NOMO-1 treated with DMSO at 0.1 percent for 48 hours (cell line): ENCODE results near the gene RADIL.

Source experiments
- DNase-seq: peaks from one replicate; lab custom pipeline; 2025; ENCODE audit not compliant: unreplicated experiment; lab: John Stamatoyannopoulos, UW

The RADIL gene

DNA sequence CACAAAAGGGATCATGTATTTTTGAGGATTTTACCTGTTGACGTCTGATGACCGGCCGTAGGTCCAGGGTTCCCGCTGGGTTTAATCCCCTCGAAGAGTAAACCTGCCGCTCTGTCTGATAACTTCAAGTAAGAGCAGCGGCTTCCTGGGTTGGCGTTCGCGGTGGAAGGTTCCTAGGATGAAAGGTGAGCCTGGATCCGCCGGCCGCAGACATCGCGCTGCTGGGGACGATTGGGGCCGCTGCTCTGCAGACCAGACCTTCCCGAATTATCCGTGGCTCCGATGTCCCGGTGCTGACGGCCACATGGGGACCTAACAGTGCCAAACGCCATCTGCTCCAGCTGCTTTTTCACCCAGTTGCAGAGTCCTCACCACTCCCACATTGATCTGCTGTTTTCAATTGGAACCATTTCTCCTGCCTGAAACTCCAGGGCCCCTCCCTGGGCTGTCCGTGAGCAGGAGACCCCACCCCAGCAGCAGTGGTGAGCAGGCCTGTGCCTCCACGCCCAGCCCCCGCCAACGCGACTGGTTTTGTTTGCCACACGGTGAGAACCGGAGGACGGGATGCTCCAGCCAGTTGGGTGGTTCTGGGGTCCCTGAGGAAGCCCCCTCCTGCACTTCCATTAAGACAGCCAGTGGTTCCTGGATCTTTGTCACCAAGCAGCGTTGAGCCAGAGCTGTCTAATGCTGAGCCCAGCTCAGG is 120.3 kb downstream of the RADIL start:
- DNase-seq = no peak

GRCh38 chr7:4762121-4763055 is 121.1 kb downstream of the RADIL start:
- DNase-seq = no peak

- DNase-seq = no peak
These were observed 122.6 kb downstream of the RADIL start for GRCh38 chr7:4760952-4761351.

DNA sequence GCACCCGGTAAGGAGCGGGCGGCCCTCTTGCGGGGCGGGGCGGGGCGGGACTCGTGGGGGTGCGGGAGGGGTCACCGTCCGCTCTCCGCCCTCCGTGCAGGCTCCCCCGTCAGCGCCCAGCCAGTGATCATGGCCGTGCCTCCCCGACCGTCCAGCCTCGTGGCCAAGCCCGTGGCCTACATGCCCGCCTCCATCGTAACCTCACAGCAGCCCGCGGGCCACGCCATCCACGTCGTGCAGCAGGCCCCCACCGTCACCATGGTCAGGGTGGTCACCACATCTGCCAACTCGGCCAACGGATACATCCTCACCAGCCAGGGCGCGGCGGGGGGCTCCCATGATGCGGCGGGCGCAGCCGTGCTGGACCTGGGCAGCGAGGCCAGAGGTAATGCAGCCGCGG is 124.3 kb downstream of the RADIL start:
- DNase-seq = no peak

DNA sequence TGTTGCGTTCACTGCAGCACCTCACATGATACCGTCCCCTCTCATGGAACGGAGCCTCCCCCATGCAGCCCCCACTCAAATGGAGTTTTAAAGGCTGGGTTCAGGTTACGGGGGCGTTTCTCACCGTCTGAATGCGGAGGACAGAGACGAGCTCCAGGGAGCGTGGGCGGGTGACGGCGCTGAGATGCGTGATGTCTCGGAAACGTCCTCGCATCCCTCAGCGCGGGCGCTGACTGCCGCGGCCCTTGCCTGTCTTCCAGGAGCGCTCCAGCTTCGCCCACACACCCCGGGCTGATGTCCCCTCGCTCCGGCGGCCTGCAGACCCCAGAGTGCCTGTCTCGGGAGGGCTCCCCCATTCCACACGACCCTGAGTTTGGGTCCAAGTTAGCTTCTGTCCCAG is 124.7 kb downstream of the RADIL start:
- DNase-seq = no peak

- no peak for DNase-seq
These were observed 125.4 kb downstream of the RADIL start for GRCh38 chr7:4758111-4758510.

GRCh38 chr7:4755045-4755444 is 128.5 kb downstream of the RADIL start:
- DNase-seq = no peak

GRCh38 chr7:4754433-4755010 is 129.0 kb downstream of the RADIL start:
- DNase-seq = no peak

- no peak for DNase-seq
These were observed 129.7 kb downstream of the RADIL start for GRCh38 chr7:4753598-4754432.

- no peak for DNase-seq
These were observed 132.0 kb downstream of the RADIL start for GRCh38 chr7:4751398-4751947.

DNA sequence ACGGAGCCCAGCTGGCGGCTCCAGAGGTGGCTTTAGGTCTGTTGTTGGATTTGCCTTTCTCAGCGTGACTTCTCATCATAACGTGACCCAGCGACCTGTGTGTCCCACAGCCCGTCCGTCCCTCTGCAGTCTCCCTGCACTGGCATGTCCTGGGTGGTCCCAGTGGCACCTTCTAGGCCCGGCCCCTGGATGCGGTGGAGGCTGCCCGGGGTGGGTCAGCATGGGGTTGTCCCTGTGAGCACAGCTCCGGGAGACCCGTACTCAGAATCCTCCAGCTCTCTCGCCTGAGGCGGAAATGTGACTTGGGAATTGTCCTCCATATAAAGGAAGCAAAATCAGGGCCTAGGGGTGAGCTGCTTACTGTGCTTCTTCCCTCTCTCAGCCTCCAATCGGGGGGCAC is 133.7 kb downstream of the RADIL start:
- no peak for DNase-seq

DNA sequence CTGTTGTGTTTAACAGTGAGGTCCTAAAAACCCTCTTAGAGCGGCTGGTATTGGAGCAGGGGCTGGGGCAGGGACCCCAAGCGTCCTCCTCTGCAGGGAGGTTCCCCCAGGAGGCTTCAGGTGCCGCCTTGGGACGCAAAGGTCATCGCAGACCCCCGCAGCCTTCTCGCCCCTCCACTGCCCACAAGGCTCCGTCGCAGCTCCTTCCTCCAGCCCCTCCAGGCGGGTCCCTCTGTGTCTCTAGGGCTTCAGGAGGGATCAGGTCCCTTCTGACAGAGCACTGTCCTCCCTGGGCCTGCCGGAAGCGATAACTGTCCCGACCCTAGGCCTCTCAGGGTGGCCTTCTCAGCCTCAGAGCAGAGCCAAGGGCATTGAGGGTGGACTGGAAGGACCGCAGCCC is 134.2 kb downstream of the RADIL start:
- DNase-seq = no peak
